ENCODE measurements around the gene GALNT1. TPM values are rescaled to one million over a fixed set of nuclear protein-coding genes. Genes with fewer than 3 reads are reported as not detected.

Gene GALNT1
- total RNA-seq, 1 experiment from 2014 or later: 54.7 TPM

DNA sequence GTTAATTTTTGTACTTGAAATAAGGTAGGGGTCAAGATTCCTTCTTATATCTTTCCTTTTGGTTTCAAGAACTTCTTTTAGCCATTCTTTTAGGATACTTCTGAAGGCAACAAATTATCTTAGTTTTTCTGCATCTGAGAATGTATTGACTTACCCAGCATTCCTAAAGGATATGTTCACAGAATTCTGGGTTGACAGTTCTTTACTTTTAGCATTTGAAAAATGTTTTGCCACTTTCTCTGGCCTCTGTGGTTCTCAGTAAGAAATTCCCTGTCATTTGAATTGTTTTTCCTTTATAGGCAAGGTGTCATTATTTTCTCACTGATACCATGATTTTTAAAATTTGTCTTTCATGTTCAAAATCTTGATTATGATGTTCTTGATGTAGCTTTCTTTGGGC lies 162.4 kb downstream of the GALNT1 start (continued):
- TF ChIP-seq, protein P1, sequence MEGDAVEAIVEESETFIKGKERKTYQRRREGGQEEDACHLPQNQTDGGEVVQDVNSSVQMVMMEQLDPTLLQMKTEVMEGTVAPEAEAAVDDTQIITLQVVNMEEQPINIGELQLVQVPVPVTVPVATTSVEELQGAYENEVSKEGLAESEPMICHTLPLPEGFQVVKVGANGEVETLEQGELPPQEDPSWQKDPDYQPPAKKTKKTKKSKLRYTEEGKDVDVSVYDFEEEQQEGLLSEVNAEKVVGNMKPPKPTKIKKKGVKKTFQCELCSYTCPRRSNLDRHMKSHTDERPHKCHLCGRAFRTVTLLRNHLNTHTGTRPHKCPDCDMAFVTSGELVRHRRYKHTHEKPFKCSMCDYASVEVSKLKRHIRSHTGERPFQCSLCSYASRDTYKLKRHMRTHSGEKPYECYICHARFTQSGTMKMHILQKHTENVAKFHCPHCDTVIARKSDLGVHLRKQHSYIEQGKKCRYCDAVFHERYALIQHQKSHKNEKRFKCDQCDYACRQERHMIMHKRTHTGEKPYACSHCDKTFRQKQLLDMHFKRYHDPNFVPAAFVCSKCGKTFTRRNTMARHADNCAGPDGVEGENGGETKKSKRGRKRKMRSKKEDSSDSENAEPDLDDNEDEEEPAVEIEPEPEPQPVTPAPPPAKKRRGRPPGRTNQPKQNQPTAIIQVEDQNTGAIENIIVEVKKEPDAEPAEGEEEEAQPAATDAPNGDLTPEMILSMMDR (IDR thresholded peaks at IDR 0.05 in 2 of 3, conservative IDR thresholded peaks at IDR 0.05 in 1 of 3; ENCODE audit: borderline replicate concordance in 1 of 3, insufficient read depth in 1 of 3, low read depth in 2 of 3, low read length in 2 of 3): no peak
- TF ChIP-seq ZFX (IDR thresholded peaks at IDR 0.05) (no peak), JUND (IDR thresholded peaks at IDR 0.05) (no peak), YY1 (IDR thresholded peaks at IDR 0.05; ENCODE audit: extremely low read depth, insufficient replicate concordance, low read depth, low read length) (no peak), EGR1 (IDR thresholded peaks at IDR 0.05; ENCODE audit: low read depth) (no peak)

DNA sequence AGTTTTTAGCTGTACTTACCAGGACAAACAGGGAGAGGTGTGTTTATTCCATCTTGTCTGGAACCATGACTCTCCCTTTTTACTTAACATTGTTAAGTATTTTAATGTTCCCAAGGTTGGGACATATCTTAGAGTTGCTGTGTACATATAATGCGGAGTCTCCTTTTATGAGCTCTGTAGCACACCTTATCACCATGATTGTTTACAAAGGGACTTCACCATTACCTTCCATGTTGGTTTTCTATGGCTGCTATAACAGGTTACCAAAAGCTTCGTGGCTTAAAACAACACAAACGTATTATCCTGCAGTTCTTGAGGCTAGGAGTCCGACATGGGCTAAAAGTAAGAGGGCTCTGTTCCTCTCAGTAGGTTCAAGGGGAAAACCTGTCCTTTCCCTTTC lies 164.3 kb downstream of the GALNT1 start:
- H3K36me3 ChIP-seq (ENCODE audit: control insufficient read depth in 1 of 2, insufficient read depth in 2 of 2, low read length in 2 of 2): no peaks in the 10 kb centered on the region
- H3K27me3 ChIP-seq (ENCODE audit: insufficient read depth, low read length): no peaks in the 10 kb centered on the region
- H4K20me1 ChIP-seq (ENCODE audit: insufficient read depth): no peaks in the 10 kb centered on the region
- no peak overlapping the region for H3K9ac ChIP-seq (ENCODE audit: low read length)
- ATAC-seq: no peak
- DNase-seq (ENCODE audit: low read depth, low spot score): no peak
- H3K27ac ChIP-seq (ENCODE audit: low read depth, low read length): no peak overlapping the region
- ChIA-PET RAD21 (ENCODE audit: low non-redundant PET in 1 of 2, low total read pairs in 2 of 2, uncharacterized antibody in 2 of 2, unreplicated experiment in 2 of 2) (no interaction called here), POLR2A (no interaction called here), CTCF (no interaction called here)
- intact Hi-C loops (cut with micrococcal nuclease): no loop called here
- no peak overlapping the region for H3K4me3 ChIP-seq (replicated peaks in 1 of 2; ENCODE audit: low read depth in 1 of 2, low read length in 2 of 2)
- H3K9me3 ChIP-seq (ENCODE audit: control insufficient read depth in 1 of 2, insufficient read depth in 1 of 2, low read depth in 1 of 2, low read length in 2 of 2): no peaks in the 10 kb centered on the region
- no TSS peak for BruUV-seq (replicated peaks)
- H3K79me2 ChIP-seq (ENCODE audit: insufficient read depth, low read length): no peaks in the 10 kb centered on the region
- no peak for TF ChIP-seq SP1 (IDR thresholded peaks at IDR 0.05; ENCODE audit: low read depth)
- TF ChIP-seq POLR2AphosphoS5 (IDR thresholded peaks at IDR 0.05; ENCODE audit: low read depth, low read length): no peak
- no peak for TF ChIP-seq POLR2A (IDR thresholded peaks at IDR 0.05; ENCODE audit: borderline replicate concordance, extremely low read depth, insufficient read depth, insufficient read length)
- TF ChIP-seq FOSL1 (IDR thresholded peaks at IDR 0.05; ENCODE audit: low read depth): no peak
- TF ChIP-seq JUND (IDR thresholded peaks at IDR 0.05): no peak
- TF ChIP-seq, protein P2, sequence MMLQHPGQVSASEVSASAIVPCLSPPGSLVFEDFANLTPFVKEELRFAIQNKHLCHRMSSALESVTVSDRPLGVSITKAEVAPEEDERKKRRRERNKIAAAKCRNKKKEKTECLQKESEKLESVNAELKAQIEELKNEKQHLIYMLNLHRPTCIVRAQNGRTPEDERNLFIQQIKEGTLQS (IDR thresholded peaks at IDR 0.05): no peak
- no peak for TF ChIP-seq EZH2 (IDR thresholded peaks at IDR 0.05)
- TF ChIP-seq, protein P3, sequence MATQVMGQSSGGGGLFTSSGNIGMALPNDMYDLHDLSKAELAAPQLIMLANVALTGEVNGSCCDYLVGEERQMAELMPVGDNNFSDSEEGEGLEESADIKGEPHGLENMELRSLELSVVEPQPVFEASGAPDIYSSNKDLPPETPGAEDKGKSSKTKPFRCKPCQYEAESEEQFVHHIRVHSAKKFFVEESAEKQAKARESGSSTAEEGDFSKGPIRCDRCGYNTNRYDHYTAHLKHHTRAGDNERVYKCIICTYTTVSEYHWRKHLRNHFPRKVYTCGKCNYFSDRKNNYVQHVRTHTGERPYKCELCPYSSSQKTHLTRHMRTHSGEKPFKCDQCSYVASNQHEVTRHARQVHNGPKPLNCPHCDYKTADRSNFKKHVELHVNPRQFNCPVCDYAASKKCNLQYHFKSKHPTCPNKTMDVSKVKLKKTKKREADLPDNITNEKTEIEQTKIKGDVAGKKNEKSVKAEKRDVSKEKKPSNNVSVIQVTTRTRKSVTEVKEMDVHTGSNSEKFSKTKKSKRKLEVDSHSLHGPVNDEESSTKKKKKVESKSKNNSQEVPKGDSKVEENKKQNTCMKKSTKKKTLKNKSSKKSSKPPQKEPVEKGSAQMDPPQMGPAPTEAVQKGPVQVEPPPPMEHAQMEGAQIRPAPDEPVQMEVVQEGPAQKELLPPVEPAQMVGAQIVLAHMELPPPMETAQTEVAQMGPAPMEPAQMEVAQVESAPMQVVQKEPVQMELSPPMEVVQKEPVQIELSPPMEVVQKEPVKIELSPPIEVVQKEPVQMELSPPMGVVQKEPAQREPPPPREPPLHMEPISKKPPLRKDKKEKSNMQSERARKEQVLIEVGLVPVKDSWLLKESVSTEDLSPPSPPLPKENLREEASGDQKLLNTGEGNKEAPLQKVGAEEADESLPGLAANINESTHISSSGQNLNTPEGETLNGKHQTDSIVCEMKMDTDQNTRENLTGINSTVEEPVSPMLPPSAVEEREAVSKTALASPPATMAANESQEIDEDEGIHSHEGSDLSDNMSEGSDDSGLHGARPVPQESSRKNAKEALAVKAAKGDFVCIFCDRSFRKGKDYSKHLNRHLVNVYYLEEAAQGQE (IDR thresholded peaks at IDR 0.05; ENCODE audit: low read depth): no peak
- TF ChIP-seq ELF1 (IDR thresholded peaks at IDR 0.05; ENCODE audit: borderline replicate concordance, low read depth): no peak
- TF ChIP-seq TCF7L2 (IDR thresholded peaks at IDR 0.05; ENCODE audit: borderline replicate concordance, extremely low read depth, insufficient read depth, insufficient read length): no peak
- TF ChIP-seq, protein P1 (IDR thresholded peaks at IDR 0.05 in 2 of 3, conservative IDR thresholded peaks at IDR 0.05 in 1 of 3; ENCODE audit: borderline replicate concordance in 1 of 3, insufficient read depth in 1 of 3, low read depth in 2 of 3, low read length in 2 of 3): no peak
- TF ChIP-seq, protein P4, sequence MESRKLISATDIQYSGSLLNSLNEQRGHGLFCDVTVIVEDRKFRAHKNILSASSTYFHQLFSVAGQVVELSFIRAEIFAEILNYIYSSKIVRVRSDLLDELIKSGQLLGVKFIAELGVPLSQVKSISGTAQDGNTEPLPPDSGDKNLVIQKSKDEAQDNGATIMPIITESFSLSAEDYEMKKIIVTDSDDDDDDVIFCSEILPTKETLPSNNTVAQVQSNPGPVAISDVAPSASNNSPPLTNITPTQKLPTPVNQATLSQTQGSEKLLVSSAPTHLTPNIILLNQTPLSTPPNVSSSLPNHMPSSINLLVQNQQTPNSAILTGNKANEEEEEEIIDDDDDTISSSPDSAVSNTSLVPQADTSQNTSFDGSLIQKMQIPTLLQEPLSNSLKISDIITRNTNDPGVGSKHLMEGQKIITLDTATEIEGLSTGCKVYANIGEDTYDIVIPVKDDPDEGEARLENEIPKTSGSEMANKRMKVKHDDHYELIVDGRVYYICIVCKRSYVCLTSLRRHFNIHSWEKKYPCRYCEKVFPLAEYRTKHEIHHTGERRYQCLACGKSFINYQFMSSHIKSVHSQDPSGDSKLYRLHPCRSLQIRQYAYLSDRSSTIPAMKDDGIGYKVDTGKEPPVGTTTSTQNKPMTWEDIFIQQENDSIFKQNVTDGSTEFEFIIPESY (IDR thresholded peaks at IDR 0.05; ENCODE audit: extremely low read depth, insufficient replicate concordance, low read length): no peak
- H3K4me1 ChIP-seq (ENCODE audit: control insufficient read depth in 1 of 2, insufficient read depth in 2 of 2, low read length in 2 of 2): no peaks in the 10 kb centered on the region
- H3K9me2 ChIP-seq (ENCODE audit: insufficient read depth): no peaks in the 10 kb centered on the region
- no peak overlapping the region for H3K4me2 ChIP-seq (ENCODE audit: low read length)
- H2AFZ ChIP-seq (ENCODE audit: low read depth, low read length, poor library complexity, severe bottlenecking): no peak overlapping the region
